ENCODE measurements around the gene DNAJB13.

The DNAJB13 gene

DNA sequence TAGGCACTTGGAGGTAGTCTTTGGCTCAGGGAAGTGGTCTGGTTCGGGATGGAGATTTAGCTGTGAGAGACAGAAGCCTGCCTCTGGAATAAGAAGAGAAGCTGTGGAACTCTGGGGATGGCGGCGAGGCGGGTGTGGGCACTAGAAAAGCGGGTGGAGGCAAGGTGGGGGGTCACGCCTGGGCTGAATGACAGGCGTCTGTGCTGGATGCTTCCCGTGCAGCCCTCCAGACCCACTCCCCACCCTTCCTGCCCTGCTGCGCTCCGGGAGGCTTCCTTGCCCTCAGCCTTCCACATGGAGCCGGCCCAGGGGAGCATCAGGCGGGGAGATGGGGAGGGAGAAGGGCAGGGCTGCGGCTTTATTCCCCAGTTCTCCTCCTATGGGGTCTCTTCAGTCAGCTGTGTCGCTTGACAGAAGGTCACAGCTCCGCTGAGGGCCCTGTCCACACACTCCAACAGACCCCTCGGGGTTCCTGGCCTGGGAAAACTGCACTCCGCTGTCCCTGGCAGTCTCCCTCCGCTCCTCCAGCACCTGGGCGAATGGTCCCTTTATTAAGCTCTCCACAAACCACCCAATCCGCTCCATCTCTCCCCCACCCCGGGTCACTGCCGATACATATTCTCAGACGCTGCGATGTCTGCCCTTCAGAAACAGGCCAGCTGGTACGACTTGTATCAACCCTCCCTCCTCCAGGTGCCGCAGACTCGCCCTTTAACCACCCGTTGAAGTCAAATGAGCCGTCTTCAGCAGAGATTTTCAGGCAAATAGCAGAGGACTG lies 6.2 kb downstream of the DNAJB13 start:
- no peak for DNase-seq

DNA sequence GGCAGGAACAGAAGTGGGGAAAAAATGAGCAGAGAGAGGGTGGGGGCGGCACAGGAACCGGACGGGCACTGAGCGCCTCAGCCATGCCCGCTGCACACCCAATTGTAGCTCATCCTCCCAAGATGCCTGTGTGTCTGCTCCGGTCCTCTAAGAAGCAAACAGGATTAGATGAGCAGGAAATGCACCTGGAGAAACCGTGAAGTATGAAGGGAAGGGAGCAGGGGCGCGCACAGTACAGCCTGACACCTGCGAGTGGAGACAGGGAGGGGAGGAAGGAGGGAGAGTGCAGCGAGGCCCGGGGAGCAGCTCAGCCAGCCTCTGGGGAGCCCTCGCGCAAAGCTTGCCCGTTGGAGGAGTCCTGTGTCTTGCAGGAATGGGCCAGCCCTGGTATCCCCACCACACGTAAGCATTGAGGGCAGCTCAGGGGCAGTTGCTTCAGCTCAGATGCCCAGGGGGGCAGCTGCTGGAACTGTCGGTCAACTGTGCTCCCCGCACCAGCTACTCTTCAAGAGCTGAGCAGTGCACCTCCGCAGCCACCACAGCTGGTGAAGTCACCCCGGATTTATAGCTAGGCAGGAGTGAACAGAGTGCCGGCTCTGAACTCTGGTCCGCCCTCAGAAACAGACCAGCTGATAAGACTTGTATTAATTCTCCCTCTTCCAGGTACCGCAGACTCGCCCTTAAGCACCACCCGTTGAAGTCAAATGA lies 7.0 kb downstream of the DNAJB13 start:
- DNase-seq, result no peak

DNA sequence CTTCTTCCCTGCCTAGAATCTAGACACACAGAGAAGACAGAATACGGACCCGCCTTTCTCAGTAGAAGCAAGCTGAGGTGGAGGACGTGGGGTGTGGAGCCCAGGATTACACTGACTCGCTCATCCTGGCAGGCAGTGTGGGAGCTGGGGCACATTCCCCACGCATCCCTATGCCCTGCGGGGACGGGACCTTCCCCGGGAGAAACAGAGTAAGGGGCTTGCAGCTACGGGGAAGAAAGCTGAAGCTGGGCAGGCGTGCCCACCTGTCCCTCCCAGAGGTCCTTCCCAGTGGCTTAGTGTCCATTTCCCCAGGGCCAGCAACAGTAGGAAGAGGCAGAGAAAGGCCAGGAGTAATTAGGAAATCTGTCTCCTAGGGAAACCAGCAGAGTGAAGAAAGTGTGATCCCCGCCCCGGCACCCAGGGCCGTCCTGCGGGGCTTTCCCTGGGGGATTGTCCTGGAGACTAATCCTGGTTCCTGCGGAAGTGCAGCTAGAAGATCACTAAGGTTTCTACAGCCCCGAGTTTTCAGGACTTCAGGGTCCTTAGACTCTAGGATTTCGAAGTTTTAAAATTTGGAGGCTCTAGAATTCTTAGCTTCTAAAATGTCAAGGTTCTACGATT lies 7.8 kb downstream of the DNAJB13 start:
- no peak for DNase-seq

DNA sequence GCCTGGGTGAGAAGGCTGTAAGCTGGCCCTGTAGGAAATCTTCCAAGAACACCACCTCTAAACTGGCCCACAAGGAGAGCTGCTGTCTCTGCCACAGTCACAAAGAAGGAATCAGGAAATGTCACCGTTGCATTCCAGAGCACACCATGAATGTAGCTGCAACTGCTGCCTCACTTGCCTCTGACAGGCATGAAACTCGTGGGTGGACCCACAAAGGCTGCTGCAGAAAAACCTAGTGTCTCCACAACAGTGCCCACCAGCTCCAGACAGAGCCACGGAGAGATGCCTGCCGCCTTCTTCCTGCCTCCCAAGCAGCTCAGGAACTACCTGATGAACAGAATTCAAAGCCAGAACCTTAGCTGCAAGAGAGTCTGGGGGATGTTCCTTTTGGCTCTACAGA lies 10.5 kb downstream of the DNAJB13 start:
- no peak for DNase-seq

DNA sequence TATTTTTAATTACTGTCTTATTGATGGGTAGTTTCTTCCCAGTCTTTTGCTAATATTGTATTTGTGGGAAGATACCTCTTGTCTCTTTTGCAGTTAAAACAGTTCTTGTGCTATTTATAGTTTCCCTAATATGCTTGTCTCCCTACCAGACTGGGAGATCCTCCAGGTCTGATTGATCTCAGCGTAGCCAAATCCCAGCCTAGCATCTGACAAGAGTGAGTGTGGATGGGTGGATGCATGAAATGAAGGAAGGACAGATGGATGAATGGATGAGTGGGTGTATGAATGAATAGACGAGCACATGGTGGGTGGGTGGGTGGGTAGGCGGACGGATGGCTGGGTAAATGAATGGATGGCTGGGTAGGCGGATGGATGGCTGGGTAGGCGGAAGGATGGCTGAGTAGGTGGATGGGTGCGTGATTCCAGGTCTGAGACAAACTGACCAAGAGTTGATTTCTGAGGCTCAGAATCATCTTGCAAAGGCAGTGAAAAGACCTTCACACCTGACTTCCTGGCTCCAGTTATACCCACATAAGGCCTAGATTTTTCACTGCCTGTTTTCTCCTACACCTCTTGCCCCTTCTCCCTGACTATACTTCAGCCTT lies 11.4 kb downstream of the DNAJB13 start:
- no peak for DNase-seq

DNA sequence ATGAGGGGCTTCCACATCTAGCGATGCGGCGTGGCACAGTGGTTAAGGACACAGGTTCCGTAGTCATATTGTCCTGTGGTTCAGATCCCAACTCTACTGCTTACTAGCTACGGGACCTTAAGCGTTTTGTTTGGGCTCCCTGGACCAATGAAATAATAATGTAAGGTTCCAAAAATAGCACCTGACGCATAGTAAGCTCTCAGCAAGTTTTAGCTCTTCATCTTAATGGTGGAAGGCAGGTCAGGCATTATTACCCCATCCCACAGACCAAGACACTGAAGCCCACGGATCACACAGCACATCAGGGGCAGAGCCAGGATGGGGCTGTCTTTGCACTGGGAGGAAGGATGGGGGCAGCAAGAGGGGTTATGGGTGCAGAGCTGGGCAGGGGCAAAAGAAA lies 13.0 kb downstream of the DNAJB13 start:
- DNase-seq, result no peak

DNA sequence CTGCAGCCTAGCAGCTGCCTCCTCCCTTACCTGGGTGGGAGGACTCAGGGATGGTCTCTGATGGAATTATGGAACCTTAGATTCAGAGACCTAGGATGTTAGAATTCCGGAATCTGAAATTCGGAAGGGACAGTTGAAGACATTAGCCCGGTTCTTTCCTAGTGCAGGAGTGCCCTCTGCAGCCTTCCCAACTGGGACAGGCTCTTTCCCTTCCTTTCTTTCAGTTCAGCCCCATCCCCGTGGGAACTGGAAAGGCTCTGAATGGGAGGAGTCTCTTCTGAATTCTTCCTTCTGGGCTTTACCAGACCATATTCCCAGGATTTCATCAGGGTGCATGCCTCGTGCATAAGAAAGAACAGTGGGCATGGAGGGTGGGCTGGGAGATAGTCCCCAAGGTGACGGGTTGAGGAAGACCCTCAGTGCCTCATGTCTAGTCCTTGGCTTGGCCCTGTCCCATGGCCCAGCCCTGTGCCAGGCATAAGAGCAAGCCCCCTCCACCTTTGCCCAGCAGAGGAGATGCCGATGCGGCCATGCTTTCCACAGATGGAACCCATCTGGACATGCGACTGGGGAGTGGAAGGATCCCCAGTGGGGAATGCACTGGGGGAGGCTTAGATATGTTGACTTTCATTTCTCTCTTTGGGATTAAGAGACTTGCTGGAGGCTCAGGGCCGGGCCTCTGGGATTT lies 14.4 kb downstream of the DNAJB13 start:
- DNase-seq, result no peak

DNA sequence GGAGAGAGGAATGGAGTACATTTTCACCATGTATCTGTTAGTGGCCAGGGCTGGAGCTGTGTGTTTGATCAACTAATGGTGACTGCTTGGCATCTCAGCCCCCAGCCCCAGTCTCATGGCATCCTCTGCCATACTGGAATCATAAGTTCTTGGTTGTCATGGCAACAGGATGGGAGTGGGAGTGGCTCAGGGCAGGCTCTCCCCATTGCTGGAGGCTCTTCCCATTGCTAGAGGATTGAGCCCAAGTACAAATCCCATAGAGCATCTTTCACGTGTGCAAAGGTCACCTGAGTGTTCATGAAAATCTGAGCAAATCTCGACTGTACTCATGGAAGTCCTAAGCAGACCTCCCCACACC lies 14.9 kb downstream of the DNAJB13 start:
- DNase-seq, result no peak

DNA sequence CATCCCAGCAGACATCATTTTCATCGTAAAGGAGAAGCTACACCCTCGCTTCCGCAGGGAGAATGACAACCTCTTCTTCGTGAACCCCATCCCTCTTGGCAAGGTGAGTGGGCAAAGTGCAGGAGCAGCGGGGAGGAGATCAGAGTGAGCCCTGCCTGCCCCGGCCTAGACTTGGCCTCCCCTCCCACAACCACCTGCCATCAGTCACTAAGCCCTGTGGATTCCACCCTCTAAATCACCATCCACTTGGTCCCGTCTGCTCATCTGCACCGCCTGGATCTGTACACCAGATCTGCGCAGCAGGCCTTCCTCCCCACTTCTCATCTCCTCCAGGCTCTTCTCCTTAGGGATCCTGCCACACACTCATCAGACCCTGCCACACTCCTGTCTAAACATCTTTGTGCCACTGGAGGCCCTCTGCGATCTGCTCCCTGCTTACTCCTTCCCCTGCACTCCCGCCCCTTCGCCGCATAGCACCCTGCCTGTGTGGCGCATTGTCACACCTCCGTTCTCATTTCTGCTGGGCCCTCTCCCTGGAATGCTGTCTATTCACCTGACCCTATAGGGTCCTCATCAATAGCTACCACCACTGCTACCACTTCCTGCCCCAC lies 17.6 kb downstream of the DNAJB13 start:
- no peak for DNase-seq

DNA sequence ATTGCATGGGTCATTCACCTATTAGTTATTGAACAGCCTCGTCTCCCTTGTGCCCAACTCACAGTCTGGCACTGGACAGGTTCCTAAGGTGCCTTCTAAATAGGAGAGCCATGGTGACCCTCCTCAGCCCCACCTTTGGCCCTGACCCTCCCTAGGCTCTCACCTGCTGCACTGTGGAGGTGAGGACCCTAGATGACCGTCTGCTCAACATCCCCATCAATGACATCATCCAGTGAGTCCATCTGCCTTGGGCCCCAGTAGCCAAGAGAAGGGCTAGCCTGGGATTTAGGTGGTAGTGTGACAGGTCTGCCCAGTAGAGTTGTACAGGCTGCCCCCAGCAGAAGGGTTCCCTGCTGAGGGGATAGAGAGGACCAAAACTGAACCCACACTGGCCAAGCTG lies 18.3 kb downstream of the DNAJB13 start:
- no peak for DNase-seq

DNA sequence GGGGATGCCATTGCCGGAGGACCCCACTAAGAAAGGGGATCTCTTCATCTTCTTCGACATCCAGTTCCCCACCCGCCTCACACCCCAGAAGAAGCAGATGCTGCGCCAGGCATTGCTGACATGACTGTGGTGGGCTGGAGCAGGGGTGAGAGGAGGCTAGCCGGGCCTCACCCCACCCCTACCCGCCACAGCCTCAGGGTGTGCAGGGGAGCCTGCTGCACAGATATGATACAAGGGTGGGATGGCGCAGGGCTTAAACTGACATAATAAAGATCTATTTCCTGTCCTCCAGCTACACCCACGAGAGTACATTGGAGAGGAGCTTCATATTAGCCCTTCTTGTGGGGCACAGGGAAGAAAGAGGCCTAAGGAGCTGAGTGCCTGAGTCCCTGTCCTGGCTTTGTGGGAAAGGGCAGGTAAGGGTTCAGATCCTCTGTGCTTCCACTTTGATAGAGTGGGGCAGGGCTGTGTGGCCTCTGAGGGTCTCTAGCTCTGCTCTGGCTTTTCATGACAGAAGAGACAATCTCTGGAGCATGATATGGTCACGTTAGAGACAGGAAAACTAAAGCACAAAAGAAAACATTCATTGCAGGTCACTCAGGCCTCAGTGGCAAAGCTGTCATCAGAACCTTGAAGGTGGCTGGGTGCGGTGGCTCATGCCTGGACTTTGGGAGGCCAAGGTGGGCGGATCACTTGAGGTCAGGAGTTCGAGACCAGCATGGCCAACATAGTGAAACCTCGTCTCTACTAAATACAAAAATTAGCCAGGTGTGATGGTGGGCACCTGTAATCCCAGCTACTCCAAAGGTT lies 19.4 kb downstream of the DNAJB13 start:
- DNase-seq, result no peak

DNA sequence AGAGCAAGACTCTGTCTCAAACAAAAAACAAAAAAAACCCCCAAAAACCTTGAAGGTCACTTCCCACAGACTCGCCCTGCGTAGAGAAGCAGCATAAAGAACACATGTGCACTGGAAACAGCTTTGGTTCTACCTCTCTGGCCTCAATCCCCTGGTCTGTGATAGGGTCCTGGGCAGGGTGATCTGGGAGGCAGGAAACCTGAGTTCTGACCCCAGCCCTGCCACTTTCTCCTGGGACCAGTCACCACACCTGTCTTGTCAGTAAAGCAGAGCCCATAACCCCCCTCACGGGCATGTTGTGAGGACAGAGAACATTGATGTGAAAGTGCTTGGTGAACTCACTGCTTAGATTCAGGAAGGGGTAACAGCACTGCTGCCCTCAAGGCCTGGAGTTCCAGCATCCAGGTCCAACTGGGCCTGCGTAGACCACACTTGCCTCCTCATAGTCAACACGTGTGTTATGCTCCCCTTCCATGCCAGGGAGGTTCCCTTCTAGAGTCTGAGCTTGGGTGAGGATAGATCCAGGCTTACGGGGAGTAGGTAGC lies 20.4 kb downstream of the DNAJB13 start:
- no peak for DNase-seq

DNA sequence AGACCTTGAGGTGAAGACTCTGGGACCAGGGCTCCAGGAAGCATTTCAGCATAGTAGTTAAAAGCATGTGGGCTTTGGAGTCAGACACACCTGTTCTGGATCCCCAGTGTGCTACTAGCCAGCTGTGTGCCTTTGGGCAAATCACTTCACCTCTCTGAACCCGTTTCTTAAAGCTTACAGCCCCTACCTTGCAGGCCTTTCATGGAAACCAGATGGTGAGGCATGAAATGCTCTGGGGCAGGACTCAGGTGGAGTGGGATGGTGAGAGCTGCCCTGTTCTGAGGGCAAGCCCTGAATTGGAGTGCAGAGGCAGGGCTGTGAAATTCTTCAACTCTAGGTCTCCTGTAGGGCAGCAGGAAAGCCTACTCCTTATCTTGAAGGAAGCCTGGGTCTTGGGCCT lies 21.4 kb downstream of the DNAJB13 start:
- no peak for DNase-seq

DNA sequence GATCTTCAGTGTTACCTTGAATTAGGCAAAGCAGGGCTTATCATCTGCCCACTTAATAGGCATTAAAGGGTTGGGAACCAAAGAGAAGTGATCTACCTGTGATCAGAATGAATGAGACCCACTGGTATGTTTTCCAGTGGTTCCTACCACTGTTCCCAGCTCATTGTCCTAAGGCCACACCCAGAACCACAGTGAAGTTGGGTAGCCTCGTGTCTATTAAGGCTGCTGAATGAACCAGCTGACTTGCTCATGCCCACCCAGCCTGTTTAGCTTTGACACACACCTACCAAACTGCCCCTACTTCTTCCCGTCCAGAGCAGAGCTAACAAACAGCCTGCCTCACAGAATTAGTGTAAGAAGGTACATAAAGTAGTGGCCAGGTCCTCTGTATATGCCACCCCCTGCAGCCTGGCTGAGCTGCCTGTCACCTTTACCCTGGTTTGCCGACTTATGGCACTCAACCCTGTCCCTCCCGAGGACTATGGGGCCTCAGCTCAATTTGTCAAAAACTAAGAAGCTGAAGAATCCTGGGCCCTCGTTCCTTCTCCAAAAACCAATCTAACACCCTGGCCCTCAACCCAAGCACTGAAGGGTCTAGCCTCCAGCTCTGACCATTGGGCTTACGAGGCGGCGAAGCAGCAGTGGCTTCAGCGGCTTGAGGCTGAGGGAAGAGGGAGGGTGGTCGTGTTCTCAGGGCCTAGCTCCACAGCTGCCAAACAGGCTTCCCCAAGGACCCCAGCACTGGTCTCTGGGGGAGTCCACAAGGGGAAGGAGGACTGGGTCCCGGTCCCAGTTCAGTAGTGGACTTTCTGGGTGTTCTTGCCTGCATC lies 22.0 kb downstream of the DNAJB13 start:
- no peak for DNase-seq

DNA sequence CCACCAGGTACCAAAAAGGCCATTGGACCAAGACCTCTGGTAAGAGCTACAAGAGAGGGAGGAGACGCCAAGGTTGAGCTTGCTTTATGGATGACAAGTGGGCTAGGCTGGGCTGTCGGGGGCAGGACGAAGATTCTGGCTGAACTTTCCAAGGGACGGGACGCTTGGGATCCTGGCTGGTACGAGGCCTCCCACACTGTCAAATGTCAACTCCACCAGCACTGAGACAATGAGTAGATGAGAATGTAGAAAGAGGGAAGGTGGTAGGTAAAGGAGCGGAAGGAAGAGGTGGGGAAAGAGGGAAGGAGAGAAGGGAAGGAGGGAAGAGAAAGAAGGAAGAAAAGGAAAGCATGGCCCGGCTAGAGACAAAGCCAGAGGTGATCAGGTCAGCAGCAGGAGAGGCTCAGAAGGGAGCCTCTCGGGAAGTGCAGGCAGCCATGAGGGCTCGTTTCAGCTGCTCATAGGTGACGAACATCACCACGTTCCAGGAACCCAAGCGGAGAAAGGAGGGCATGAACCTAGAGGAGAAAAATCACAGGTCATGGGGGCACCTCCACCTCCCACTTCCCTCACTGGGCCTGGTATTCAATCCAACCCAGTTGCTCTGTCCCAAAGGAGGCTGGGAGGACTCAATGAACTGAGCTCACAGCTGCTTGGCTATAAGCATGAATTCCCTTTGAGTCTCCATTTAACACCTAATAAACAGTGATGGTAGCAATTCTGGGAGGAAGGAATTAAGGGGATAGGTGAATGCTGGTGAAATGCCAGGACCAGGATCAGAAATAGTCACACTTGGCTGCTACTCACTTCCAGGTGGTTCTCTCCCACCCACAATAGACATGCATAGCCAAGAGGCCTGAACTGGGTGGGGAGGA lies 24.0 kb downstream of the DNAJB13 start:
- DNase-seq, result no peak

DNA sequence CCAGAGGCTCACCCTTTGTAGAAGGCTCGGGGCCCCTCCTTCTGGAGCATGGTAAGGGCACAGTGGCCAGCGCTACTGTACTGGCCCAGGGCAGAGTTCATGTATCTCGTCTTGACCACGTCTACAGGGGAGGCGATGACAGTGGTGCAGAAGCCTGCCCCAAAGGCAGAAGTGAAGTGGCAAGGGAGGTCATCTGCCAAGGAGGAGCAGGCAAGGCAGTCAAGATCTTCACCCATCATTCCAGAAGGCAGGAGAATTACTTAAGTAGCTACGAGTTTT lies 24.6 kb downstream of the DNAJB13 start:
- no peak for DNase-seq

DNA sequence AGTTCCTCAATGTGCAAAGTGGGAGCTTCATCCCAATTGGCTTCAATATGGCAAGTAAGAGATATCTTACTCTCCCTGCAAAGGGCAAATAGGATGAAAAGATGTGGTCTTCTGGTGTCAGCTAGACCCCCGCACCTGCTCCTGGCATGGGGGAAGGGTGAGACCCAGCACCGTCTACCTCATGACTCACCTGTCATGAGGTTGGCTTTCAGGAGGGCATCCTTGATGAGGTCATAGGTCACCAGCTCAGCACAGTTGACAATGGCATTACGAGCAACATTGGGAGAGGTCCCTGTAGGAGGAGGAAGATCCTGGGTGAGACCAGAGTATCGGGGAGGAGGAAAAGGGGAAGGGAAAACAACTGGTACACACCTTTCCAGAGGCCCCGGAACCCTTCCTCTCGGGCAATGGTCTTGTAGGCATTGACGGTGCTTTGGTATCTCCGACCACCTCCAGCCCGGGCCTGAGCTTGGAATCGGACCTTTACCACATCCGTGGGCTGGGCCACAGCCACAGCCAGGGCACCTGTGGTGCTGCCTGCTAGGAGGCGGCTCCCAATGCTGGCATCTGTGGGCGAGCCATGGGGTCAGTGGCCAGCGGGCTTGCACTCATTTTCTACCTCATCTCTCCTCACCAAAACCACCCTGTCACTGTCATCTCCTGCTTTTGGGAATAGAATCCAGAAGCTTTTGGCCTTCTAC lies 25.8 kb downstream of the DNAJB13 start:
- DNase-seq, result no peak

DNA sequence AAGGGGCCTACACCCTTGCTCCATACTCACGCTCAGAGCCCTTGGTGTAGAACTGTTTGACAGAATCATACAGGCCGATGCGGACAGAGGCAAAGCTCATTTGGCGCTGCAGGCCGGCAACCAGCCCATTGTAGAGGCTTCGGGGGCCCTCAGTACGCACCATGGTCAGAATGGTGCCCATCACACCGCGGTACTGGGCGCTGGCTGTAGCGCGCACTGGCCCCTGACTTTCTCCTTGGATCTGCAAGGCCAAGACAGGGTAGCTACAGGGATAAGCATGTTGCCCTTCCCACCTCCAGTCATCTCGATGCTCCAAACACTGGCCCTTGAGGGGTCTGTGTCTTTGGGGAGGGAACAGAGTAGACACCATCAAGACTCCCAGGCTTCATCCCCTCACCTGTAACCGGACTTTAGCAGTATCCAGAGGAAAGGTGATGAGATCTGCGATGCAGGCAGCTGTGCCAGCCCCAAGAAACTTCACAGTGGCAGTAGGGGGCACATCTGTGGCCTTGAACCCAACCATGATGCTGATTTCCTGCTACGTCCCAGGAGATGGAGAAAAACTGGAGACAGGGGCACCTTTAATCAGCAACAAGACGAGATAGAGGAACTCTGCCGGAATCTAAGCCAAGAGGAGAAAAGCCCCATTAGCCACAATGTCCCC lies 27.2 kb downstream of the DNAJB13 start:
- no peak for DNase-seq

Data from NK-92 treated with Interleukin-12 subunit alpha and Interleukin-12 subunit beta, amount 100 ng/mL, for 24 hours (cell line).